H1 (cell line): ENCODE measurements around the gene FJX1. TPM values are rescaled to one million over a fixed set of nuclear protein-coding genes. Genes with fewer than 3 reads are reported as not detected.

Experiments used
- EP300 ChIP-seq, 2 experiments: IDR thresholded peaks; 1 replicate in 1 of 2; 2 replicates in 1 of 2; pipeline ENCODE4 v1.6.1; 2011 to 2012; ENCODE audit warnings: low read depth in 2 of 2, low read length in 2 of 2, mild to moderate bottlenecking in 2 of 2, borderline replicate concordance in 1 of 2, inconsistent platforms in 1 of 2, moderate library complexity in 1 of 2
- SAP30 ChIP-seq: fragments of 300-600 bp; sonication (generic); IDR thresholded peaks from 2 replicates; pipeline ENCODE4 v1.7.1; 2012; ENCODE audit warnings: low read length, moderate library complexity, mild to moderate bottlenecking, inconsistent platforms; ENCODE audit not compliant: insufficient read depth, insufficient replicate concordance
- SIX5 ChIP-seq: IDR thresholded peaks from 2 replicates; pipeline ENCODE4 v1.6.1; 2011; ENCODE audit warnings: mild to moderate bottlenecking, low read depth, low read length
- SUZ12 ChIP-seq: fragments of 200-600 bp; sonication (generic); IDR thresholded peaks from 2 replicates; pipeline ENCODE4 v1.6.1; 2012; ENCODE audit warnings: mild to moderate bottlenecking, inconsistent platforms, low read length, moderate library complexity, mixed read lengths
- TBP ChIP-seq: IDR thresholded peaks from 2 replicates; pipeline ENCODE4 v1.6.1; 2011; ENCODE audit warnings: low read depth, low read length, improper control_type of control experiment
- TCF12 ChIP-seq: IDR thresholded peaks from 2 replicates; pipeline ENCODE4 v1.6.1; 2011; ENCODE audit warnings: low read depth, mild to moderate bottlenecking, low read length
- polyA plus RNA-seq, 7 experiments: library from polyadenylated mRNA; depleted of rRNA in 3 of 7; stranded (reverse) in 5 of 7; unstranded in 2 of 7; fragments of >200 nt in 5 of 7; fragments of 200-250 nt in 2 of 7; gene quantifications; 1 replicate in 5 of 7; 2 replicates in 1 of 7; 4 replicates in 1 of 7; pipeline versions ENCODE4 v1.2.1 to v1.2.3, GENCODE V29; 2011 to 2013; ENCODE audit warnings: missing spikeins in 2 of 7, mixed read lengths in 2 of 7
- total RNA-seq: library from RNA; stranded (reverse); fragmentation: NEBNext Ultra II Directional; extraction: Animal tissue kit (Norgen Biotek cat#: 25700); gene quantifications from 2 replicates; pipeline ENCODE4 v1.2.1, GENCODE V29; 2021

The FJX1 gene
- total and polyA plus RNA-seq, 2 of the 8 experiments (the other 6 are each of a cell fraction or from before 2014, with no cell fraction given), result 6.3 to 13.3 TPM

GRCh38 chr11:35593143-35593542 is 25.1 kb upstream of the FJX1 start (continued):
- TF ChIP-seq SUZ12 (no peak), TBP (no peak), SAP30 (no peak), SIX5 (no peak), EP300 (IDR thresholded peaks at IDR 0.05; ENCODE audit: borderline replicate concordance in 1 of 2, low read depth in 2 of 2, low read length in 2 of 2) (no peak), TCF12 (no peak)
